GM19239 (cell line): Measurements from ENCODE around the gene MC3R.

ENCODE experiments used
- DNase-seq: peaks from one replicate; pipeline ENCODE4 v3.0.0; 2011; ENCODE audit warnings: low spot score; ENCODE audit not compliant: insufficient read length
- FAIRE-seq: peaks from 2 replicates; lab custom pipeline; 2011; peaks lifted over from hg19 to GRCh38; lab: Jason Lieb, UNC

MC3R gene

DNA sequence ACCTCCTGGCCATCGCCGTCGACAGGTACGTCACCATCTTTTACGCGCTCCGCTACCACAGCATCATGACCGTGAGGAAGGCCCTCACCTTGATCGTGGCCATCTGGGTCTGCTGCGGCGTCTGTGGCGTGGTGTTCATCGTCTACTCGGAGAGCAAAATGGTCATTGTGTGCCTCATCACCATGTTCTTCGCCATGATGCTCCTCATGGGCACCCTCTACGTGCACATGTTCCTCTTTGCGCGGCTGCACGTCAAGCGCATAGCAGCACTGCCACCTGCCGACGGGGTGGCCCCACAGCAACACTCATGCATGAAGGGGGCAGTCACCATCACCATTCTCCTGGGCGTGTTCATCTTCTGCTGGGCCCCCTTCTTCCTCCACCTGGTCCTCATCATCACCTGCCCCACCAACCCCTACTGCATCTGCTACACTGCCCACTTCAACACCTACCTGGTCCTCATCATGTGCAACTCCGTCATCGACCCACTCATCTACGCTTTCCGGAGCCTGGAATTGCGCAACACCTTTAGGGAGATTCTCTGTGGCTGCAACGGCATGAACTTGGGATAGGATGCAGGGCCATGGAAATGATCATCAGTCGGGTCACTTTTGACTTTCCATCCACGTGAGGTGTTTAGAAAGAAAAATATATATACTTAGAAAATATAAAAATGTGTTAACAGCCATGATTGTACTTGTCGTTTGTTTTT lies 868 bp downstream of the MC3R start:
- peak; percentile 9 for DNase-seq
- no peak for FAIRE-seq

DNA sequence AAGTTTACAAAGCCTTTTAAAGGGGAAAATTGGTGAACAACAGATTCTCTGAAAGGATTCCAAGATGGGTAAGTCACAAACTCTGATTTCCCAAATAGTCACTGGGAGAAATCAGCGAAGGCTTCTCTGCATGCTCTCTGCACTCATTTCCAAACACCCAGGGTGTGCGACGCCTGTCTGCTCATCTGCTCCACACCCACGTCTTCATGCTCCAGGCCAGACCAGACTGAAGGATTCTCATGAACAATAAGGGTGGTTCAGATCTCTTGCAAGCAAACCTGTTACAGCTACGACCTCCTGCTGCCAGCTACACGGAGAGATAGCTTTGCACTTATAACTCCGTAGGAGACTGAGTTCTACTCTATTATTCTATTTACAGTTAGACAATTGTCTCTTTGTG lies 1.4 kb downstream of the MC3R start:
- no peak for FAIRE-seq
- no peak for DNase-seq

DNA sequence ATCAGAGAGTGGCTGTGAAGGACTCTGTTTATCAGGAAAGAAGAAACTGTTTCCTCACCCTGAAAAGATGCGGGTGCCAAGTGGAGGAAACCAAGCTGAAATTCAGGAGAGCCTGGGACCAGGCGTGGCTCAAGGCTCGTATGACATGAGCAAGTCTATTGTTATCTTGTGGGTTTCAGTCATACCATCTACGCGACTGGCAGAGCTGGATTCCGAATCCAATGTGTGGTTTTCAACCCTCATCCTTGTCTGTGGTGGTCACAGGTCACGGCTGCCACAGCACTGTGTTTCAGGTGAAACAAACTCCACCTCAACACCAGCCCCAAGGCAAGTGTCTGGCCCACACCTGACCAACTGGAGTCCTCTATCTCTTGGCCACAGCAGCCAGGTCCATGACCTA lies 9.1 kb downstream of the MC3R start:
- FAIRE-seq (no peak), DNase-seq (no peak)

DNA sequence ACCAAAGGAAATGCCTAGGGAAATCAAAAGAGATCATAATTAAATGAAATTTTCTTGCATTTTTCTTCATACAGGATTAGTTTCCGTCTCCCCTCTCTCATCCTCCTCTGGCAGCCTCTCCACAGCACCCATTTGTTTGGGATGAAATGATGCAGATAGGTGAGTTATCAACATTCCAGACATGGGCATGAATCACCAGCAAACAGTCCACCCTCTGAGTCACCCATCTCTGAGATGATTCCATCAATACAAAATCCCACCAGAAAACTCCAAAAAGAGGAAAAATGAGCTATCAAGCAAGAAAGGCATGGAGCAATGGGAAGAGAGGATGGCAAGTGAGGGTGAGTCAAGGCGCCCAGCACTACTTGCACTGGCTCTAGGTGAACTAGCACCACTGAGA lies 11.4 kb downstream of the MC3R start:
- no peak for DNase-seq
- FAIRE-seq, result no peak

DNA sequence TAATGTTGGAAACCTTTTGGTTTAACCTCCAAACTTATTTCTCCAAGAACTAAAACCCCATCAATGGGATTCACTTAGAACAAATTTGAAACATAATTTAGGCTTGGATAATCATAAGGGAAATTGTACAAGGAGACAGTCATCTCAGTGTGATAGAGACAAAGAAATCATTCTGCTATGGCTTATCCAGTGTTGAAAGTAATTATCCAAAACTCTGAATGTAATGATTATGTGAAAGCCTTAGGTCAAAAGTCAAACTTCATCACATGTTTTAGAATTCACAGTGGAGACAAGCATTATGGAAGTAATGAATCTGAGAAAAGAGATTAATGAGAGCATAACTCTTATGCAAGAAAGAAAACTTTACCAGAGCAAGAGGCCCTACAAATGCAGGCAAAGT lies 20.0 kb downstream of the MC3R start:
- FAIRE-seq (no peak), DNase-seq (no peak)

DNA sequence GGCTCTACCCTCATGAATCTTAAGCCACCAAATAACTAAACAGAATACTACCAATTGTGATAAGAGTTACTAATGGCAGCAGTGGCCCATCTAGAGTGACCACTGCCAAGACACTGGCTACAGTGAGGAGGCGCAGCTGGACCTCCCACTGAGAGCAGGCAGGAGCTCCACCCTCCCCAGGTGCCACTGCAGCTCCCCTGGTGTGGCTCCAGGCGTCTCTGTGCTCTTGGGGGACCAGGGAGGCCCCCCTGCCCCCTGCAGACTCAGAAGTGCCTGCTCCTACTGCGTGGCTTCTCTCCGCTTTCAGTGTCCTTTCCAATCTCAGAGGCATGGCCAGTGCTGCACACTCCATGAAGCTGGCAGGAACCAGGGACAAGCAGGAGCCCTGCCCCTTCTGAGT lies 23.4 kb downstream of the MC3R start:
- no peak for DNase-seq
- no peak for FAIRE-seq

DNA sequence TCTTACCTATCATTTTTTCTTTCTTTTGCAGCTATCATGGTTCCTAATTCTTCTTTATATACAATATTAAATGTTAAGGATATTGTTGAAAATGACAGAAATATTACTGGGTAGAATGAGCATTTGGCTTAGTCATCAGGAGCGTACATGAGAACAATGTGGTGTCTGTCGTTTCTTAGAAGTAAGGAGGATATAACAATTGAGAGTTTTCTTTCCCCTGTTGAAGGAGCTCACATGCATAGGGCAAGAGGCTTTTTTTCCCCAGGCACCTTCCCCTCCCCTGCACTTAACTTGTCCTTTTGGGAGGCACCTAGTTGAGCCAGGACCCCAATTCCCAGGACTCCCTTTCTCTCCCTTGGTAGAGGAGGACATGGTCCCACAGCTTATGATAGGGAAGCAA lies 25.0 kb downstream of the MC3R start:
- FAIRE-seq, result no peak

DNA sequence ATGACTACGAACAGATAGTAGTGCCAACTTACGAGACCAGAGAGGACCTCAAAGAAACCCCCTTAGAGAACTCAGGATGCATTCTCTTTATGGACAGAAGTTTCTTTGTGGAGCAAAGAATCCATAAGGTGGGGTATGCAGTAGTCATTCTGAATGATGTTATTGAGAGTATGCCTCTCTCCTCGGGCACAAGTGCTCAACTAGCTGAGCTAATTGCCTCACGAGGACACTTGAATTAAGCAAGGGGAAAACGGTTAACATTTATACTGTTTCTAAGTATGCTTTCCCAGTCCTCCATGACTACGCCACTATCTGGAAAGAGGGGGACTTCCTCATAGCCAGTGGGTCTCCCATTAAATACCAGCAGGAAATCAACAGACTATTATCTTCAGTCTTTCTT lies 25.6 kb downstream of the MC3R start:
- no peak for FAIRE-seq
- DNase-seq, result no peak

More for the DNA sequence above, 25.0 kb downstream of the MC3R start:
- no peak for DNase-seq

DNA sequence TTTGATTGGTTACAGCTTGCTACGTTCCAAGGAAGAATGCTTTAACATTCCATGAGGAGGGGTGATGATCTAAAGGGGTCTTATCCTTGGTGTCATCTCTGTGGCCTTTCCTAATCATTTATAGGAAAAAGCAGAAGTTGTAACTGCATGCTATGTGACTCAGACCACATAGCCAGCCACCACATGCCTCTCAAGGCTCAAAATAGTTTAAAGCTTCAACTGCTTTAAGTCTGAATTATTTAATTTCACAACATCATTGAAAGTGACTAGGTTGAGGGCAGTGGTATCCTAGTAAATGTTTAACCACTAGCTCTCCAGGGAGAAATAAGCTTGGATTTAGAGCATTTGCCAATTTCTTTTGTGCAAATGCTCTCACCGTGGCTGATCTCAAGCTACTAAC lies 29.7 kb downstream of the MC3R start:
- FAIRE-seq (no peak), DNase-seq (no peak)

DNA sequence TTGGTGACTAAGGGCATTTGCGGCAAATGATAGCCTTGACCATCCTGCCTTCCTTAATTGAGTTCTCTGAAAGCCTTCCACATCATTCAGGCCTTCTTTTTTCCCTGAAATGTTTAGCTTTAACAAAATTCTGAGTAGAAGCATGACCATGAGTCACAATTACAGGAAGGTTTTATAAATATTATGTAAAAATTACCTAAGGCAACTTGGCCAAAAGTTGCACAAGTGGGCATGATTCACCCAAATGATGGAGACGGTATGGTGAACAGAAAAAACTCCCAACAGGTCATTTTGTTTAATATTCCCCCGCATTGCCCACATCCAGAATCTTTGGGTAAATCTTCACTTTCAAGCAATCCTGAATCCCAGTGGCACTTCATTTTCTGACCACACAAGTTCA lies 37.0 kb downstream of the MC3R start:
- FAIRE-seq (no peak), DNase-seq (no peak)

DNA sequence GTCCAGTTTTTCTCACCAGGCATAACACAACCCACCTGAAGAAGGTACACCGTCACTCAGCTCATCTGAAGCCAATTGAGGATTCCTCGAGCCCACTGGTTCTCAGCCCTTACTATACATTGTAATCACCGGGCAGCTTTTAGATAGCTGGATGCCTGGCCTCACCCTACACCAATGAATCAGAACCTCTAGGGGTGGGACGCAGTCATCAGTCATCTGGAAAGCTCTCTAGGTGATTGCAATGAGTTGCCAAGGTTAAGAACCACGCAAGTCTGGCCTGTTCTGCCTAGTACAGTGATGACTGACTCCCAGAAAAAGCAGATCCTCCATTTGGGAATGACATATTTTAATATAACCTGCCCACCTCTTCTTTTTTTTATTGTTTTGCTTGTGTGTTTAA lies 41.1 kb downstream of the MC3R start:
- no peak for FAIRE-seq
- DNase-seq, result no peak

DNA sequence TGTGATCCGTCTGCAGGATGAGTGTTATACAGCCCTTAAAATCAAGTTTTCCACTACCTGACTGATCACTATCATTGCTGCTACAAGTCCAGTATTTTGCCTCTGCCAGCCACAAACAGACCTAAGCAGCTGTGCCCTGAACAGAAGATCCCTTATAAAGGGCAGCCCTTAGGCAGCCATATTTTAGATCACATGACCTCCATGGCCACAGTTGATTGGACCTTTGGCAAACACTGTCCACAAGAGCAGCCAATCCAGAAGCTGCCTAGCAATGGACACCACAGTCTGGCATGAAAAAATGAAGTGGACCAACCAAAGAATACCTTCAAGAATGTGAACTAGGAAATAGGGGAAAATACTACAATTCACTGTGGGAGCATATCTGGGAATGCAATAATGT lies 50.8 kb downstream of the MC3R start:
- FAIRE-seq, result no peak
- DNase-seq, result no peak
